OCI-LY3 (cell line): ENCODE results near the gene BCL11B.

Experiments used
- H2AFZ ChIP-seq: fragments of 200-600, 300-600 bp; shearing (Covaris generic); 2 replicates; pipeline ENCODE4 v1.6.0; 2014; ENCODE audit warnings: antibody characterized with exemption, low read depth, low read length
- H3K27ac ChIP-seq: fragments of 200-600, 300-600 bp; sonication (generic); 2 replicates; pipeline ENCODE4 v1.5.1; 2014; ENCODE audit warnings: mild to moderate bottlenecking, low read length, moderate library complexity, mixed read lengths
- H3K27me3 ChIP-seq: fragments of 200-600, 300-600 bp; sonication (generic); 2 replicates; pipeline ENCODE4 v1.6.1; 2014; ENCODE audit warnings: low read depth, low read length, mixed read lengths
- H3K36me3 ChIP-seq: fragments of 200-600, 300-600 bp; sonication (generic); replicated peaks from 2 replicates; pipeline ENCODE3; 2014; ENCODE audit warnings: low read depth, low read length, mixed read lengths
- H3K4me1 ChIP-seq: fragments of 300-600, 200-600 bp; sonication (generic); 2 replicates; pipeline ENCODE4 v1.6.1; 2014; ENCODE audit warnings: low read length, mixed read lengths
- H3K4me2 ChIP-seq: fragments of 200-600, 300-600 bp; sonication (generic); 2 replicates; pipeline ENCODE4 v1.6.1; 2014; ENCODE audit warnings: low read length, mixed read lengths
- H3K4me3 ChIP-seq: fragments of 300-600, 200-600 bp; sonication (generic); 2 replicates; pipeline ENCODE4 v1.5.1; 2014; ENCODE audit warnings: antibody characterized with exemption, mild to moderate bottlenecking, low read length, moderate library complexity
- H3K79me2 ChIP-seq: fragments of 300-600, 200-600 bp; shearing (Covaris generic); 2 replicates; pipeline ENCODE4 v1.6.1; 2014; ENCODE audit warnings: mild to moderate bottlenecking, low read length, mixed read lengths
- H3K9ac ChIP-seq: fragments of 300-600, 200-600 bp; shearing (Covaris generic); 2 replicates; pipeline ENCODE4 v1.6.0; 2014; ENCODE audit warnings: mild to moderate bottlenecking, low read length, moderate library complexity
- H3K9me3 ChIP-seq: fragments of 200-600, 300-600 bp; shearing (Covaris generic); 2 replicates; pipeline ENCODE4 v1.6.1; 2014; ENCODE audit warnings: low read length, mixed read lengths; ENCODE audit not compliant: insufficient read depth
- H4K20me1 ChIP-seq: fragments of 200-600, 300-600 bp; sonication (generic); 2 replicates; pipeline ENCODE4 v1.6.1; 2016; ENCODE audit warnings: low read length, mixed read lengths; ENCODE audit not compliant: insufficient read depth
- EZH2phosphoT487 ChIP-seq: fragments of 200-600 bp; shearing (Covaris generic); IDR thresholded peaks from 2 replicates; pipeline ENCODE4 v1.6.1; 2018; ENCODE audit warnings: antibody characterized with exemption, mixed run types, low read depth
- TF ChIP-seq, protein P1 (sequence below): fragments of 200-600, 300-600 bp; sonication (generic); IDR thresholded peaks from 2 replicates; pipeline ENCODE4 v1.5.1; 2014; ENCODE audit warnings: antibody characterized with exemption, low read length, low read depth

BCL11B gene

DNA sequence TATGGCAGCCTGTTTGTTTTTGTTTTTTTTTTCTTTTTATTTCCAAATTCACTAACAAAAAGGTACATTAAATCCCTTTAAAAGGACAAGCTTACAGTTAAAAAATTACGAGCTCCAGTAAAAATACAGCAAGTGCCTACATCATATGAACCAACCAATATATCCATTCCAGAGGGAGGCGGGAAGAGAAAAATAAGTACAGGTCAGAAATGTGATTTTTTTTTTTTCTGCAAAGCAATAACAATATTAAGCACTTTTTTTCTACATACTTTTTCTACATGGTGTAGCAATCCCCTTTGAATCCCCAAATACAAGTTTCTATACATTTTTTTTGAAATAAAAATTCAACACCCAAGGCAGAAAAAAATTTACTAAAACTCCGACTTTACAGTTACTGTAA is 100.6 kb downstream of the BCL11B start:
- Histone ChIP-seq H3K4me3 (no peak overlapping the region), H3K79me2 (no peaks in the 10 kb centered on the region), H3K36me3 (no peaks in the 10 kb centered on the region), H3K27ac (no peak overlapping the region), H3K4me2 (no peak overlapping the region), H3K9me3 (no peaks in the 10 kb centered on the region; the same call in 1 of the 2 replicates), H2AFZ (no peak overlapping the region), H4K20me1 (no peaks in the 10 kb centered on the region), H3K9ac (no peak overlapping the region), H3K27me3 (peaks cover 8% of the 10 kb centered on the region; the same call in 1 of the 2 replicates), H3K4me1 (no peaks in the 10 kb centered on the region)
- no peak for TF ChIP-seq EZH2phosphoT487
- TF ChIP-seq, protein P1, sequence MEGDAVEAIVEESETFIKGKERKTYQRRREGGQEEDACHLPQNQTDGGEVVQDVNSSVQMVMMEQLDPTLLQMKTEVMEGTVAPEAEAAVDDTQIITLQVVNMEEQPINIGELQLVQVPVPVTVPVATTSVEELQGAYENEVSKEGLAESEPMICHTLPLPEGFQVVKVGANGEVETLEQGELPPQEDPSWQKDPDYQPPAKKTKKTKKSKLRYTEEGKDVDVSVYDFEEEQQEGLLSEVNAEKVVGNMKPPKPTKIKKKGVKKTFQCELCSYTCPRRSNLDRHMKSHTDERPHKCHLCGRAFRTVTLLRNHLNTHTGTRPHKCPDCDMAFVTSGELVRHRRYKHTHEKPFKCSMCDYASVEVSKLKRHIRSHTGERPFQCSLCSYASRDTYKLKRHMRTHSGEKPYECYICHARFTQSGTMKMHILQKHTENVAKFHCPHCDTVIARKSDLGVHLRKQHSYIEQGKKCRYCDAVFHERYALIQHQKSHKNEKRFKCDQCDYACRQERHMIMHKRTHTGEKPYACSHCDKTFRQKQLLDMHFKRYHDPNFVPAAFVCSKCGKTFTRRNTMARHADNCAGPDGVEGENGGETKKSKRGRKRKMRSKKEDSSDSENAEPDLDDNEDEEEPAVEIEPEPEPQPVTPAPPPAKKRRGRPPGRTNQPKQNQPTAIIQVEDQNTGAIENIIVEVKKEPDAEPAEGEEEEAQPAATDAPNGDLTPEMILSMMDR, result no peak

DNA sequence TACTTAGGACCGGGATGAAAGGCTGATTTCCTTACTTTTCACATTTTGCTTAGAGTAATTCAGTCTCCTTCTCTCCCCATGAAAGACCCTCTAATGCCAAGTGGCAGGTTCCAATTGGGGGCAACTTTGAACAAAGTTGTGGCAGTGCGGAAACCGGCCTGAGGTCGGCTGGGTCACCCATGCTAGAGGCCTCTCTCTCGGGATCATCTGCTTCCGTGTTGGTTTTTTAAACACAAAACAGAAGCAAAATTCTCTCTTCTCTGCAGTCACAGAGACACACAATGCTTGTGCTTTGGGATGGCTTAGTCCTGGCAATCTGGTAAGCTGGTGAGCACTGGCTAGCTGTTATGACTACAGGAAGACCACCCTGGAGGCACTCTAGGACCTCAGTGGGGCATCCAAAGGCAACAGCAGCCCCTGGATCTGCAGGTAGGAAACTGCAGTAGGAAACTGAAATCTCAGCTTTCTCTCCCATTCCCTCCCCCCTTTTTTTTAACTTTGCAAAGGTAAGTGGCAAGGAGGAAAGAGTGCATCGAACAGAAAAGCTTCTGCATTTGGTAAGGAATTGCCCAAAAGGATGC is 102.1 kb downstream of the BCL11B start:
- H3K4me1 ChIP-seq, result no peaks in the 10 kb centered on the region
- no peak overlapping the region for H3K4me3 ChIP-seq
- H4K20me1 ChIP-seq, result no peaks in the 10 kb centered on the region
- no peak overlapping the region for H3K27ac ChIP-seq
- peaks cover 8% of the 10 kb centered on the region; the same call in 1 of the 2 replicates for H3K27me3 ChIP-seq
- no peaks in the 10 kb centered on the region for H3K79me2 ChIP-seq
- TF ChIP-seq, protein P1, result no peak
- TF ChIP-seq EZH2phosphoT487, result no peak
- H3K9me3 ChIP-seq, result no peaks in the 10 kb centered on the region; the same call in 1 of the 2 replicates
- H2AFZ ChIP-seq, result no peak overlapping the region
- H3K36me3 ChIP-seq, result no peaks in the 10 kb centered on the region
- H3K4me2 ChIP-seq, result no peak overlapping the region
- H3K9ac ChIP-seq, result no peak overlapping the region

DNA sequence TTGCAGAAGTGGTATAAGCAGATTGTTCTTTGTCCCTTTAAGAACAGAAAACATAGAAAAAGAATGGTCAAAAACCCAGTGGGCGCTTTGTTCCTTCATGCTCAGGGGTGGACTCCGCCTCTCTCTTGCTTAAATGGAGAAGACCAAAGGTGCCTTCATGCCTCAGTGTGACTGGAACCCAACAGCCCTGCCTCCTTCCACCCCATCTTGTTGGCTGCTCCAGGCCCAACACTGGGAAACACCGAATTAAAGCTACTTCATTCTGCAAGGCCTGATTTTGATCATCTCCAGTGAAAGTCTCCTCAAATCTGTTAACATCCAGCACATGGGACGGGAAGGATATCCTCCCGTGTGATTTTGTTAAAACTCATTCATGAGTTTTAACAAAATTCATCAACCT is 103.7 kb downstream of the BCL11B start:
- Histone ChIP-seq H3K9me3 (no peaks in the 10 kb centered on the region; the same call in 1 of the 2 replicates), H3K27ac (no peak overlapping the region), H2AFZ (no peak overlapping the region), H3K79me2 (no peaks in the 10 kb centered on the region), H3K9ac (no peak overlapping the region), H3K36me3 (no peaks in the 10 kb centered on the region), H4K20me1 (no peaks in the 10 kb centered on the region), H3K27me3 (peaks cover 8% of the 10 kb centered on the region; the same call in 1 of the 2 replicates), H3K4me1 (no peaks in the 10 kb centered on the region), H3K4me2 (no peak overlapping the region), H3K4me3 (no peak overlapping the region)
- TF ChIP-seq, protein P1, result no peak
- no peak for TF ChIP-seq EZH2phosphoT487

DNA sequence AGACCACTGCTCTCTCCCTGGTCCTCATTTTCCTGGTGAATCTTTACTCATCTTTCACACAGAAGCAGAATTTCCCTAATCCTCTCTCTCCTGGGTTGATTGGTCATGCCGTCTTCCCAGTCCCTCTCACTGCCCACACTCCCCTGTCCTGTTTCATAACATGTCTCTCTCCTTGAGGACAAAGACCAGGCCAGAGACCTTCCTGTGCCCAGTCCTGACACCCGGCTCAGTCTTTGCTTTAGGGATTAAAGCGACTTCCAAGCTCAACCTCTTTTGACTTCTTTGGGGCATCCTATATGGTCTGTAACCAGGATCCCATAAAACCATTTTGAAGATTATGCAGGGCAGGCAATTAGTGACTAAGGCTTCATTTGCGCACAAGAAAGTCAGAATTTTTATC is 105.5 kb downstream of the BCL11B start:
- TF ChIP-seq EZH2phosphoT487, result no peak
- TF ChIP-seq, protein P1, result no peak
- H4K20me1 ChIP-seq, result no peaks in the 10 kb centered on the region
- H3K9ac ChIP-seq, result no peak overlapping the region
- no peaks in the 10 kb centered on the region for H3K79me2 ChIP-seq
- H2AFZ ChIP-seq, result no peak overlapping the region
- H3K4me1 ChIP-seq, result no peaks in the 10 kb centered on the region
- H3K36me3 ChIP-seq, result no peaks in the 10 kb centered on the region
- H3K27me3 ChIP-seq, result 0 out of 2 replicates have a peak, but pooled peaks cover 4% of the 10 kb centered on the region
- no peak overlapping the region for H3K4me2 ChIP-seq
- no peak overlapping the region for H3K27ac ChIP-seq
- no peak overlapping the region for H3K4me3 ChIP-seq
- no peaks in the 10 kb centered on the region; the same call in 1 of the 2 replicates for H3K9me3 ChIP-seq
